MV-4-11 (cell line): ENCODE data around the gene ZNF70.
A peak's percentile ranks its signal among the peaks of the same experiment; 100 is the strongest.

ENCODE experiments used
- DNase-seq: peaks from one replicate; lab custom pipeline; 2025; lab: John Stamatoyannopoulos, UW

The ZNF70 gene

DNA sequence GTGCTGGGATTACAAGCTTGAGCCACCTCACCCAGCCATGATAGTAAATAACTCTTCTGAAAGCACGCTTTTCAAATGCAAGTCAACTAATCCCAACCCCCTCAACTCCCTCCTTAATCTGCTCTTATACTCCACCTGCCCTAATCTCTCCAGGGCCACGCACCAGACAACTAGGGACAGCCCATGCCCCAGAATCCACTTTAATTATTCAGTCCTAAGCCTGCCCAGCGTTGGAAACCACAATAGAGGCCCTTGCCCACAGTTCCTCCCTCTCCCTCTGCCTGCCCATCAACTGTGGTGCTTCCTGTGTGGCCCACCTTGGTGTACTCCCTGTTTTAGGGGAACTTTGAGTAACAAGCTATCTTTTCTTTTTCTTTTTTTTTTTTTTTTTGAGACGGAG is 6.0 kb upstream of the ZNF70 start:
- DNase-seq: peak; percentile 19

DNA sequence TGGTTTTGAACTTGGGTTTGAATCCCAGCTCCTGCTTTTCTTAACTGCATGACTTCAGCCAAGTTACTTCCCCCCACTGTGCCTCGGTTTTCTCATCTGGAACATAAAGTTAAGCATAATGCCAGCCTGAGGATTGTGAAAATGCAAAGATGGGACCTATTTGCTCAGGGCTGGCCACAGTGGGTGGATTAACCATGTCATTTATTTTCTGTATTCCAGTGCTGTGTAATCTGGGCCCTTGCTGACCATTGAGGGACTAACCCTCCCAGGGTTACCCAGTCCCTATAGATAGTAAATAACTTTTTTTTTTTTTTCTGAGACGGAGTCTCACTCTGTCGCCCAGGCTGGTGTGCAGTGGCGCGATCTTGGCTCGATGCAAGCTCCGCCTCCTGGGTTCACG is 4.8 kb upstream of the ZNF70 start:
- DNase-seq: no peak

DNA sequence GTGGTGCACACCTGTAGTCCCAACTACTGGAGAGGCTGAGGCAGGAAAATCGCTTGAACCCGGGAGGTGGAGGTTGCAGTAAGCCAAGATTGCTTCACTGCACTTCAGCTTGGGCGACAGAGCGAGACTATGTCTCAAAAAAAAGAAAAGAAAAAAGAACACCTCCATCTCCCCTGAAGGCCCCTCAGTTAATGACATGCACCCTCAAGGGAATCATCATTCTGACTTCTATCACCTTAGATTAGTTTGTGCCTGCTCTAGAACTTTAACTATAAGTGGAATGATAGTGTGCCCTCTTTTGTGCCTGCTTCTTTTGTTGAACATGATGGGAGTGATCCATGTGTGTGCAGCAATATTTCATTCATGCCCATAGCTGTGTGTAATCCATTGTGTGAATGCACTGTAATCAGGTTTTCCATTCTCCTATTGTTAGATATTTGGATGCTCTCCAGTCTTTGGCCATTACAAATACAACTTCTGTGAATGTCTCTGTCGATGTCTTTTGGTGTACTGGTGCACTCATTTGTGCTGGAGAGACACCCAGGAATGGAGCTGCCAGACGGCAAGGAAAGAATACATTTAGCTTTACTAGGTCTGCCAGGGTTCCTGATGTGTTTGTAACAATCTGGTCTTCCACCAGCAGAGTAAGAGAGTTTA is 4.2 kb upstream of the ZNF70 start:
- DNase-seq: no peak

DNA sequence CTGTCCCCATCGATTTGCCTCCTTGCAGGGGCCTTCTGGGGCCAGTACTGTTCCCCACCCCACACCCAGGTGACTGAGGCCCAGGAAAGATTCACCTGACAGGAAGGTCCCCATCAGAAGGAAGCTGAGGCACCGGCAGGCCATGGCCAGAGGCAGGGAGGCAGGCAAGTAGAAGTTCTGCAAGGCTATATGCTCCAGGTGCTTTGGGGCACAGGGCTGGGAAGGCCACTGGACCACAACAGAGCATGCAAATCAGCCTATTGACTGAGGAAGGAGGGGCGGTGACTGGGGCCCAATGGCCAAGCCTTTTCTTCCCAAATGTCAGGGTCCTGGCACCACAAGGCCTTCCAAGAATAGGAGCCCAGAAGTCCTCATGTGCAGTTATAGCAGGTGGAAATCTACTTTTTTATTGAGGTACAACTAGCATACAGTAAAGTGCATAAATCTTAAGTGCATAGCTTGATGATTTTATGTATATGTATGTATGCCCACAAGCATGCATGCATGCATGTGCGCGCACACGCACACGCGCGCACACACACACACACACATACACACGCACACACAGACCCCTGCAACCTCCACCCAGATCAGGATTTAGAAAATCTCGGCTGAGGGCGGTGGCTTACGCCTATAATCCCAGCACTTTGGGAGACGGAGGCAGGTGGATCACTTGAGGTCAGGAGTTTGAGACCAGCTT is 3.5 kb upstream of the ZNF70 start, which contains the start of gene VPREB3:
Gene VPREB3, minus strand, starts transcription at position 206 of the 700 bp plus-strand sequence. Its CDS starts 62 bp downstream, at position 144.
- DNase-seq: no peak

DNA sequence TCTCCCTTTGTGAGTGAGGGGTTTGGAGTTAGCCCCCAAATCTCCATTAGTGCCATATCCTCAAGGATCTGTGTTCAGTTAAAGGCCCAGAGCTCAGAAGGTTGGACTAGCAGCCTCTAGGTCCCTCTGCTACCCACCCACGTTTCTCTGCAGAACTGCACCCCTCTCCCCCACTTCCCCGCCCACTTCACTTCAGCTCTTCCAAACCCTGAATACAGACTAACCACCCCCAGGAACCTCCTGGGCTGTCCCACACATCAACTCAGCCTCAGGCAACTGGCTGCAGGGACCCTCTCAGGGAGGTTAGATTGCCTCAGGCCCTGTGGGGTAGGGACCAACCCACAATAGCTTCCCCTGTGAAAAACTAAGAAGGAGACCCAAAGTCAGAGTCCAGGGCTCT is 2.5 kb upstream of the ZNF70 start:
- DNase-seq: no peak

DNA sequence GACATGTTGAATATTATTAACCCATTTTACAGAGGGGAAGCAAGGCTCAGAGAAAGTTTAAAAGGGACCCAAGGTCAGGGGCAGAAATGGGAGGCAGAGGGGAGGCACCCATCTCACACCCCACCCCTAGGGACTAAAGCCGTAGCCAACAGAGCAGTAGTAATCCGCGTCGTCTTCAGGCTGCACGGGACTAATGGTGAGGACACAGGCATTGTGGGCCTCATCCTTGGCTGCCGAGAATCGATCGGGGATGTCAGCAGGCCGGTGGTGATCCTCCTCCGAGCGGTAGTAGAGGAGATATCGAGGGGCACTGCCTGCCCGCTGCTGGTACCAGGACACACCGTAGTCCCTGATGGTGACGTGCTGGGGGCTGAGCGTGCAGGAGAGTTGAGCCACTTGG is 1.8 kb upstream of the ZNF70 start:
- DNase-seq: no peak

DNA sequence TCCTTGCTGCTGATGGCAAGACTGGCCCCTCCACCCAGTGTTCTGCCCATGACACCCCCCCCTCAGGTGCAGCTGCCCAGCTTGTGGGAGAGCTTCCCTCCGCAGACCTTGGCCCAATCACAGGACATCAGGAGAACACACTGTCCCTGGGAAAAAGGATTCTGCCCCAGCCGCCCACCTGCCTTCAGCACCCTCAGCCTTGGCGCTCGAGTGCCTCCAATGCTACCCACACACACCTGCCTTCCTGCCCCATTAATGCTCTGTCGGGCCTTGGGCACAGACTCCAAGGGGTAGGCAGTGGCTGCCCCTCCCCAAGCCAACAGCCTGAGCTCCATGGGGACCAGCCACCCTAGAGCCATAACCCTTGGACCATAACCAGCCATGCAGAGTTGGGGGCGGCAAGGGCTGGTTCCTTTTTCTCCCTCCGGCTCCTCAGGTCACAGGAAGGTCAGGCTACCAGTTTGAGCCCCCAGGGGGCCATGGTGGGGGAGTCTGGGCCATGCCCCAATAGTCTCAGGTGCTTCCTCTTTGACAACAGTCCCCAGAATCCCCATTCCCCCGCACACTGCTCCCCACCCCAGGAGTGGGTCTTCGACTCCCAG is 1.3 kb upstream of the ZNF70 start:
- peak; percentile 43 for DNase-seq

DNA sequence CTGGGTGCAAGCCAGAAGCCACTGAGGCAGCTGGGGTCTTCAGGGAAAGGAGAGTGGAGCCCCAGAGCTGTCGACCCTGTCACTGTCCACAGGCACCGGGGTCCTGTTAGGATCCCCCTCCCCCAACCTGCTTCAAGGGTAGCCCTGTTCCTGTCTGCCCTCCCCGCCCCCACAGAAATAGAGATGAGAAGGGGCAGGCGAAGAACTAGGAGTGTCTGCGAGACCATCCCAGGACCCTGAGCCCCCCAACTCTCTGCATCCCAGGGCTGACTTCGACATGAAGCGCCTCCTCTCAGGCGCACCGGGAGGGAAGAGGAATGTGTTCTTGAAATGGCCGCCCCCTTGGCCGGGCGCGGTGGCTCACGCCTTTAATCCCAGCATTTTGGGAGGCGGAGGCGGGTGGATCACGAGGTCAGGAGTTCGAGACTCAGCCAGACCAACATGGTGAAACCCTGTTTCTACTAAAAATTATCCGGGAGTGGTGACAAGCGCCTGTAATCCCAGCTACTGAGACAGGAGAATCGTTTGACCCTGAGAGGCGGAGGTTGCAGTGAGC is 607 bp upstream of the ZNF70 start:
- DNase-seq: no peak

DNA sequence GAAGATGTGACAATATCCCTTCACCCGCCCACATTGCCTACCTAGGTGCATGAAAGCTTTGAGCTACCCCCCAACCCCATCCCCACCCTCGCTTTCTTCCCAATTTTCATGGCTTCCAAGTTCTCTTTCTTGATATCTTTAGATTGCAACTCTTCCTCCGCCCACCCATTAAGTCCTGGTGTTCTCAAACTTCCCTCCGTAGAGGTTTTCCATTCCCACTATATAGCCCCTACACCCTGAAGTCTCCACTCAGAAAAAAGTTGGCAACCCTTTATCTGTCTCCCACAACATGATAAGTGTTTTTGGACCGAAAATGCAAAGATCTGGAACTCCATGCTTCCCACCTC is 572 bp downstream of the ZNF70 start:
- no peak for DNase-seq

DNA sequence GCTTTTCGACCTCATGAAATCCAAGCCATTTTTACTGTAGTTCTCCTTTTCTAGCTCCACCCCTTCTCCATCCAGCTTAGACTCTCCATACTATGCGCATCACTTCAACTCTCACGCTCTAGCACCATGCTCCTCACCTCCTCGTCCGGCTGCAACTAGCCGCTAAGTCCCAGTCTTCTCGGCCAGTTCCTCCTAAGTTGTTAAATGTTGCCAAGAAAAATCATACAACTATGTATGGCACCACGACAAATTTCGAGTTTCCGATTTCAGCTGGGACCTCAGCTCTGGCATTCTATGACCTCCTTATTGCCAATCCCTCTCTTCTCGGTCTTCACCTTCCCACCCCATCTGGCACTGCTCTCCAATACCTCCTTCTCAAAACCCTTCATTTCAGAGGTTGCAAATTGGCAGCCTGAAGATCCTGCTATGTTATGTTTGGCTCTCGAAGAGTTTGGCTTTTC is 1.0 kb downstream of the ZNF70 start:
- DNase-seq: peak; percentile 55

DNA sequence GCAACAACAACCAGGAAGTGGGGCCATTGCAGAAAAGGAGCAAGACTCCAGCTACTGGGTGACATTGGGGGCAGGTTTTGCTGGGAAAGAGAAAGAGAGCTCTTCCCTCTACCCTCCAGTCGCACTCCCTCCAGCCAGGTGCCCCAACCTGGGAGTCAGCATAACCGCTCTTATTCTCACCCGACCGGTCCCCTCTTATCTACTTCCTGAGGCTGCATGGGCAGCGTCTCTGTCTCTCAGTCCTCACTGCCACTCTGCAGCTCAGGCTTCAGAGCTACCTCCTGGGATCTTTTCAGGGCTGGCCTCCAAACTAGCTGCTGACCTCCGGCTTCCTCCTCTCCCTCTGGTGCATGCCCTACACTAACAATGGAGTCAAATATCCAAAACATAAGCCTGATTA is 5.1 kb downstream of the ZNF70 start:
- peak; percentile 42 for DNase-seq

DNA sequence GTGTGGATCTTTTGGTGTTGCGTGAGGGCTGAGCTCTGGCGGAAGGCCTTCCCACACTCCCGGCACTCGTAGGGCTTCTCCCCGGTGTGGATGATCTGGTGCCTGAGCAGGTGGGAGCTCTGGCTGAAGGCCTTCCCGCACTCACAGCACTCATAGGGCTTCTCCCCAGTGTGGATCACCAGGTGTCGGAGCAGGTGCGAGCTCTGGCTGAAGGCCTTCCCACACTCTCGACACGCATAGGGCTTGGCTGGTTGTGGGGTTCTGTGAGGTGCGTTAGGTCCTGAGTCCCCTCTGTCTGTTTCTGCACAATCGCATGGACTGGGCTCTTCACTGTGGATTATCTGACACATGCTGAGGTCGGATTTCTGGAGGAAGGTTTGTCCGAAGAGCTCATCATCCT is 6.4 kb downstream of the ZNF70 start:
- no peak for DNase-seq

DNA sequence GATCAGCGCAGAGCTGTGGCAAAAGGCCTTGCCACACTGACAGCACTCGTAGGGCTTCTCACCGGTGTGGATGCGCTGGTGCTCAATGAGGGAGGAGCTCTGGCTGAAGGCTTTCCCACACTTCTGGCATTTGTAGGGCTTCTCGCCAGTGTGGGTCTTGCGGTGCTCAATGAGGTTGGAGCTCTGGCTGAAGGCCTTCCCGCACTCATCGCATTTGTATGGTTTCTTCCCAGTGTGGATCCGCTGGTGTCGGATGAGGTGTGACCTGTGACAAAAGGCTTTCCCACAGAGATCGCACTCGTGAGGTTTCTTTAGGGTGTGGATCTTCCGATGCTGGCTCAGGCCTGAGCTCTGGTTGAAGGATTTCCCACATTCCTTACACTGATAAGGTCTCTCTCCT is 6.9 kb downstream of the ZNF70 start:
- no peak for DNase-seq

DNA sequence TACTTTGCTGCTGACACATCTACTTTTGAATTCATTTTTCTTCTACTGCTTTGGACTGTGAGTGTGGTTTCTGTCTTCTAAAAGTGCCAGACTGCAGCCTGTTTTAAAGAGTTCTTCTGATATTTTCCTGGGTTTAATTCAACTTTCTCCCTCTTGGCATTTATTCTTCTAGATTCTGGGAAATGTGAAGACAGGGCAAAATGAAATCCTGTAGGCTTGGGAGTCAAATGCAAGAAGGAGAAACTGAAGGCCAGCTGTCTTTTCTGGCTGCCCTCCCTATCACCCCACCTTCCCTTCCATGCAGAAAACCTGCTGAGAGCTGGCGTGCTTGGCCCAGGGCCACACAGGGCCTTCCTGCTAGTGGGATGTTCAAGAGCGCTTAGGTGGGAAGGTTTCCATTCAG is 7.6 kb downstream of the ZNF70 start:
- no peak for DNase-seq

DNA sequence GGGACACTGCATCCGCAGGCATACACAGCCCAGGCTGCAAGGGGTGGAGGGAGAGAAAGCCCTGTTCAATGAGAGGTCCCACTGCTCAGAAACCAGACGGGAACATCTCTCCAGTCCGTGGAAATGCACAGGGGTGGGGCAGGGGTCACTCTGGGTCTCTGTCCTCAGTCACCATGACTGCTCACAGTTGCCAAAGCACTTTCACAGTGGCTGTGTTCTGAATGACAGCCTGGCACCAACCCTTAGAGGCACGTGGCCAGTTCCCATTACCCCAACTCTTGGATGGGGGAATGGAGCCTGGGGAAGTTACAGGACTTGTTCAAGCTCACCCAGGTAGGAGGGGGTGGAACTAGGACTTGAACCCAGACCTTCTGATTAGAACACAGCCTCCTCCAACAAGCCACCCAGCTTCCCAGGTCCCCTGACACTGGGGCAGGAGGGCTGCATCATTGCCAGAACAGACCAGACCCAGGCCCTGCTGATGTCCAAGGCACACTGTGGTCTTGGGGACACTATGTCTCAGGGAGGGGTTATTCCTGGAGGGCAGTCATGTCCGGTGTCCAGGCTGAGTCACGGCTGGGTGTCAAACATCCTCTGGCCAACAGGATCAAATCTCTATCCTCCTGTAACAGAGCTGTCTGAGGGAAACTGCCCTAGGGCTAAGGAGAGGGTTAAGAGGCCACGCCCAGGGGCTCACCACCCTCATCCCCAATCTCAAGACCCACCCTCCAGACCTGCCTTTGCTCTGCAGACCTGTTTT is 8.2 kb downstream of the ZNF70 start:
- no peak for DNase-seq

DNA sequence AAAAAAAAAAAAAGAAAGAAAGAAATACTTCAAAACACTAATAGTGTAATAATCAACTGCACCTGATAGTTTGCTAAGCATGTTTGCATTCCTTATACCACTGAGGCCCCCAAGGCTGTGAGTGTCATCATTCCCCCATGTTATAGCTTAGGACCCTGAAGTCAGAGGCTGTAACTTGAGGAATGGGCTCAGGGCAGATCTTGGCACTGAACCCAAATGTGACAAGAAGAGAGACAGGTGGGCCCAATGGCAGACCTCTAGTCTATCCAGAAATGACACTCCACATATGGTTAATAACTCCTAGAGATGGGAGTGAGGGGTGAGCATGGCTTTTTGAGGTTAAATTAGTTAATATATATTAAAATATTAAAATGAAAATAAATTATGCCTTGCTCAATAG is 13.2 kb downstream of the ZNF70 start:
- DNase-seq: no peak

DNA sequence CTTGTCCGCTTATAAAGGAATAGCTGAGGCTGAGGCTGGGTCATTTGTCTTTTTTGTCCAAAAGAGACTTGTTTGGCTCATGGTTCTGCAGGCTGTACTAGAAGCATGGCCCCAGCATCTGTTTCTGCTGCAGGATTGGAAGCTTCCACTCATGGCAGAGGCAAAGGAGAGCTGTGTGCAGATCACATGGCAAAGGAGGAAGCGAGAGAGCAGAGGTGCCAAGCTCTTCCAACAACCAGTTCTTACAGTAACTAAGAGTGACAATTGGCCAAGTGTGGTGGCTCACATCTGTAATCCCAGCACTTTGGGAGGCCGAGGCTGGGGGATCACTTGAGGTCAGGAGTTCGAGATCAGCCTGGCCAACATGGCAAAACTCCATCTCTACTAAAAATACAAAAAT is 22.8 kb downstream of the ZNF70 start:
- DNase-seq: peak; percentile 88

DNA sequence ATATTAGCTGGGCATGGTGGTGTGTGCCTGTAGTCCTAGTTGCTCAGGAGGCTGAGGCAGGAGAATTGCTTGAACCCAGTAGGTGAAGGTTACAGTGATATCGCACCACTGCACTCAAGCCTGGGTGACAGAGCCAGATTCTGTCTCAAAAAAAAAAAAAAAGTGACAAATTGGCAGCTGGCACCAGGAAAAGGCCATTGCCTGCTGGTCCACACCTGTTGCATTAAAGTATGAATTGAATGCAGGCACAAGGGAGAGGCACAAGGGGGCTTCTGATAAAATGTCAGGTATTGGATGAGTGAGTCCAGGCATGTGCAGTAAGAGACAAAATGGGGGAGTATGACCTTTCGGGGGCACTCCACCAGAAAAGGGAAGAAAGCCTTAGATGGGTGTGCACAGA is 28.2 kb downstream of the ZNF70 start:
- DNase-seq: no peak

DNA sequence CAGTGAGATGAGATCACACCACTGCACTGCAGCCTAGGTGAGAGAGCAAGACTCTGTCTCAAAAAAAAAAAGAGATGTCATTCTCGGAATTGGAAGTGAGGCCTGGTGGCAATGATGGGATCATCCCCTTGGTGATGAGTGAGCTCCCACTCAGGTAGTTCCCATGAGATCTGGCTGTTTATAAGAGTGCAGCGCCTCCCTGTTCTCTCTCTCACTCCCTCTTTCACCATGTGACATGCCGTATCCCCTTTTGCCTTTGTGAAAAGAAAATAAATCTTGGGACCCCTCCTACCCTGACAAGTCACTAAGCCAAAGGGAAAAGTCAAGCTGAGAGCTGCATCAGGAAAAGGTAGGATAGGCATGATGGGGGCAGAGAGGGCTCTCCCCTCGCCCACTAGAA is 28.8 kb downstream of the ZNF70 start:
- no peak for DNase-seq

DNA sequence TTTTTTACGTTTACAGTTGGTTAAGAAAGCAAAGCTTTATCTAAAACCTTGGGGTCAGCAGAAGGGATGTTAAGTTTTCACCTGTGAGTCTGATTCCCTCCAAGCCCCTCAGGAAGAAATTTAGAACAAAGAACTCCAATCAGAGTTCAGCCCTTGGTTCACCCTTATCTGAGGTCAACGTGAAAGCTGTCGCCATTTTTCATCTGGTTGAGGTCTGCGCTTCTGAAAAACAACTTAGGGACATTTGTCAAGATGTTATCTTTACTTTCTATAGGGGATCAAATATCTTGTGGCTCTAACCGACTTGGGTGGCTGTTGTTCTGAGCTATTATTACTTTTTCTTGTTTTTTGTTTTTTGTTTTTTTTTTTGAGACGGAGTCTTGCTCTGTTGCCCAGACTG is 30.1 kb downstream of the ZNF70 start:
- DNase-seq: no peak

DNA sequence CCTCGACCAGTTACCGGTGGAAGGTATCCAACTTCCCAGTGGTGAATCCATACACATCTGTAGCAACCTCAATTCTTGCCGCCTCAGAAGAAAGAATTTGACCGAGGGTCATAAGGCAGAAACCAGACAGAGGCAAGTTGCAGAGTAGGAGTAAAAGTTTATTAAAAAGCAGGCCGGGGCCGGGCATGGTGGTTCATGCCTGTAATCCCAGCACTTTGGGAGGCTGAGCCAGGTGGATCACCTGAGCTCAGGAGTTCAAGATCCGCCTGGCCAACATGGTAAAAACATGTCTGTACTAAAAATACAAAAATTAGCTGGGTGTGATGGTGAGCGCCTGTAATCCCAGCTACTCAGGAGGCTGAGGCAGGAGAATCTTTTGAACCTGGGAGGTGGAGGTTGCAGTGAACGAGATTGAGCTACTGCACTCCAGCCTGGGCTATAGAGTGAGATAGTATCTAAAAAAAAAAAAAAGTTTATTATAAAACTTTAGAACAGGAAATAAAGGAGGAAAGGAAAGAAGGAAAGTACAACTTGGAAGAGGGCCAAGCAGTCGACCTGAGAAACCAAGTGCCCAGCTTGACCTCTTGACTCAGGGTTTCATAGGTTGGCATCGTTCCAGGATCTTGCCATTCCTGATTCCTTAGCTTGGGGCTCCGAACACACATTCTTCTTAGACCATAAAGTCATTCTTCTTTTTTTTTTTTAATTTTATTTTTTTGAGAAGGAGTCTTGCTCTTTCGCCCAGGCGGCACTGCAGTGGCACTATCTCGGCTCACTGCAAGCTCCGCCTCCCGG is 32.3 kb downstream of the ZNF70 start:
- no peak for DNase-seq
